Muscle of back (tissue), 13 donors: ENCODE measurements around the gene CIROP. TPM values are rescaled to one million over a fixed set of nuclear protein-coding genes. Genes with fewer than 3 reads are reported as not detected.
A peak's percentile ranks its signal among the peaks of the same experiment; 100 is the strongest.

Experiments used
- DNase-seq, 3 donors: peaks; one replicate each; pipeline versions ENCODE4 v3.0.0 to v3.0.0-alpha.2; 2013
- long read RNA-seq, 9 donors: transcript quantifications; one replicate each; lab custom pipeline, GENCODE V29; 2026
- polyA plus RNA-seq, 10 donors: library from polyadenylated mRNA; unstranded; fragments of 120-200 nt; gene quantifications; one replicate each; pipeline ENCODE4 v1.2.1, GENCODE V29; 2013; ENCODE audit not compliant: insufficient read length in 10 of 10

CIROP gene, protein sequence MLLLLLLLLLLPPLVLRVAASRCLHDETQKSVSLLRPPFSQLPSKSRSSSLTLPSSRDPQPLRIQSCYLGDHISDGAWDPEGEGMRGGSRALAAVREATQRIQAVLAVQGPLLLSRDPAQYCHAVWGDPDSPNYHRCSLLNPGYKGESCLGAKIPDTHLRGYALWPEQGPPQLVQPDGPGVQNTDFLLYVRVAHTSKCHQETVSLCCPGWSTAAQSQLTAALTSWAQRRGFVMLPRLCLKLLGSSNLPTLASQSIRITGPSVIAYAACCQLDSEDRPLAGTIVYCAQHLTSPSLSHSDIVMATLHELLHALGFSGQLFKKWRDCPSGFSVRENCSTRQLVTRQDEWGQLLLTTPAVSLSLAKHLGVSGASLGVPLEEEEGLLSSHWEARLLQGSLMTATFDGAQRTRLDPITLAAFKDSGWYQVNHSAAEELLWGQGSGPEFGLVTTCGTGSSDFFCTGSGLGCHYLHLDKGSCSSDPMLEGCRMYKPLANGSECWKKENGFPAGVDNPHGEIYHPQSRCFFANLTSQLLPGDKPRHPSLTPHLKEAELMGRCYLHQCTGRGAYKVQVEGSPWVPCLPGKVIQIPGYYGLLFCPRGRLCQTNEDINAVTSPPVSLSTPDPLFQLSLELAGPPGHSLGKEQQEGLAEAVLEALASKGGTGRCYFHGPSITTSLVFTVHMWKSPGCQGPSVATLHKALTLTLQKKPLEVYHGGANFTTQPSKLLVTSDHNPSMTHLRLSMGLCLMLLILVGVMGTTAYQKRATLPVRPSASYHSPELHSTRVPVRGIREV
- not detected for polyA plus RNA-seq
- long read RNA-seq, donor 1: 0 reads
- long read RNA-seq, donor 2: 0 reads
- long read RNA-seq, donor 3: 0 reads
- long read RNA-seq, donor 4: 0 reads
- long read RNA-seq, donor 5: 0 reads
- long read RNA-seq, donor 6: 0 reads
- long read RNA-seq, donor 7: 0 reads
- long read RNA-seq, donor 8: 0 reads
- long read RNA-seq, donor 9: 0 reads

- DNase-seq: no peak
Observed at GRCh38 chr14:23104591-23105347, at the start of gene CIROP. TSS of gene CIROP (minus strand) at chr14:23104989. CDS start at chr14:23104920, 69 bp downstream.

GRCh38 chr14:23153851-23154796, 49.3 kb upstream of the CIROP start:
- peak; percentile 81 to 90 (median 84) for DNase-seq

- no peak for DNase-seq
Observed at GRCh38 chr14:23151342-23151741, 46.6 kb upstream of the CIROP start.

- DNase-seq: no peak
Observed at GRCh38 chr14:23149745-23150144, 45.0 kb upstream of the CIROP start.

- no peak for DNase-seq
Observed at GRCh38 chr14:23148591-23149249, 43.9 kb upstream of the CIROP start.

GRCh38 chr14:23147676-23148075, 42.9 kb upstream of the CIROP start:
- no peak for DNase-seq

DNA sequence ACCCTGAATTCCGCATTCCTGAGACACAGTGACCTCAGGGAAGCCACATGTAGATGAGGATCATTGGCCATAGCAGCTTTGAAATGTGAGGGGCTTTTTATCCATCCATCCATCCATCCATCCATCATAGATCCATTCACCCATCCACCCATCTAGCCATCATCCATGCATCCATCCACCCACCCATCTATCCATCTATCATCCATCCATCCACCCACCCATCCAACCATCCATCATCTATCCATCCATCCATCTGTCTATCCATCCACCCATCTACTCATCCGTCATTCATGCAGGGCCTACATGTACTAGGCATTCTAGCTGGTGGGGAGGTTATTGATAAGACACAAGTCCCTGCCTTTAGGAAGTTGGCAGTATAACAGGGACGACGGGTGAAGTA, 42.2 kb upstream of the CIROP start:
- no peak for DNase-seq

GRCh38 chr14:23146351-23146910, 41.6 kb upstream of the CIROP start:
- DNase-seq: no peak

DNA sequence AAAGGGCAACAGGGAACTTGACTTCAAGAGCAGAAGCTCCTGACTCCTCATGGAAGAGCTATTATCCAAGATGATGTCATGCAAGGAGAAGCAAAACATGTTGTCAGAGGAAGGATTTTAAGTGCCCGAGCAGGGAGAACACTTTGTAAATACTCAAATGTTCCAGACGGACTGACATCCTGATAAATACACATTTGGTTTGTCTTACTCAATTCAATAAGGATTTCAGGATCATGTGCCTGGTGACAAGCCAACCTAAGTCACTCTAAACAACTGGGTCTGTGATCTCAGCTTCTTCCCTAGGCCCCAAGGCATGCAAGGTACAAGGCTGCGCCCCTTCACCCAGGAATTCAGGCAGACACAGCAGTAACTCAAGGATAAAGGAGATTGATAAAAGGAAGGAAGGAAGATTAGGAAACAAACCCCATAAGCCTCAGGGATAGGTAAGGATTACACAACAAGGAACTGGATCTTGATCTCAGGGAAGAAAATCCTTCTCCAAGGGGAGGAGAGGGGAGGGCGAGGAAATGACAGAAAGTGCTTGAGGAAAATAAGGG, 41.1 kb upstream of the CIROP start:
- DNase-seq: no peak

DNA sequence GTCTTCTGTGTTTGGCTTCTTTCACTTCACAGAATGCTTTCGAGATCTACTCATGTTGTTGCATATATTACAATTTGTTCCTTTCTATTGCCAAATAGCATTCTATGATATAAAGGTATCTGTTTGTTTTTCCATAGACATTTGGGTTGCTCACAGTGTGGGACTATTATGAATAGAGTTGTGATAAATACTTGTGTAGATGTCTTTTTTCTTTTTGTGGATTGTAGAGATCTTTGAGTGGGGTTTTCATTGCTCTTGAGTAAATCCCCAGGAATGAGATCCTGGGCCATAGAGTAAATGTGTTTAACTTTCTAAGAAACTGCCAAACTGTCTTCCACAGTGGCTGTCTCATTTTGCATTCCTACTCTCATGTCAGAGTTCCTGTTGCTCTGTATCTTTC, 39.1 kb upstream of the CIROP start:
- no peak for DNase-seq

DNA sequence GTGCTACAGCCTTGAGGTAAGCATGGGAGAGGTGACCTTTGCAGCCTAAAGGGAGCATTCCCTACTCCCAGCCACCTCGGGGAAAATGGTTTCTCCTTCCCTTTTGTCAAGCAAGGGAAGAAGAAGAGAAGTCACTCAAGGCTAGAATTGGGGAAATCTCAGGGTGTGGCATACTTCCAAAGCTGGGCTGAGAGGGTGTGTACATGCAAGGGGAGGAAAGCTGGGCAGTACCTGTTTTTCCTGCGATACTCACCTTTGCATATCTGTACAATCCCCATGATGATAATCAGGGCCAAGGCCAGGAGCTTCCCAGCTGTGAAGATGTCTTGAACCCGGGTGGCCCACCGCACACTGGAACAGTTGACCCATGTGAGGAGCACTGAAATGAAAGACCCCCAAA, 38.0 kb upstream of the CIROP start:
- no peak for DNase-seq

DNA sequence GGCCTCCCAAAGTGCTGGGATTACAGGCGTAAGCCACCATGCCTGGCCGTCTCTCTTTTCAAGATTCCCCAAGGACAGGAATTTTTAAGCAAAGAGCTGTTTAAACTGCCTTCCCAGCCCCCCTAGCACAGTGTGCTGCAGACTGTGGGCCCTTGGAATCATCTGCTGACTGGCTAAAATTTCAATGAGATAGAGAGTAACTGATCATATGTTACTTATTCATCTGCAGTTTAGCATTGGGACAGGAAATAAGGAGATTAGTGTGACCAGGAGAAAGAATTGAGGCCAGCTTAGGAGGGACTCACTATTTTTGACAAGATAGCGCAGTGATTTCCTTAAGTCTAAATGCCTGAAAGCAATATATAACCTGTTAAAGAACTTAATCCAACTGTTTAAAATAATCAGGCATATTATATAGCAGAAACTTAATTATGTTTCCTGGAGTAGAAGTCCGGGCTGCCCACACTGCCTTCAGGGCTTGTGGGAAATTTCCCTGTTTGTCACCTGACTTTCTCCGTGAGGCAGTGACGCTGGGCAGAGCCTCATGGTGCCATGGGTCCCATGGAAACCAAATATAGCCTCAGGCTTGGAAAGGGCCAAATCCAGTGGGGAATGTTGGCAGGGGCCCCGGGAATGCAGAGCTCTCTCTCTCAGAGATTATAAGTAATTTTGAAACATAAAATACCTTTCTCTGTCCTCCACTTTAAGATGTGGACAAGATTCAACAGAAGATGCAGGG, 37.1 kb upstream of the CIROP start:
- peak in 2 of 3 donors; percentile 42 to 61 for DNase-seq

DNA sequence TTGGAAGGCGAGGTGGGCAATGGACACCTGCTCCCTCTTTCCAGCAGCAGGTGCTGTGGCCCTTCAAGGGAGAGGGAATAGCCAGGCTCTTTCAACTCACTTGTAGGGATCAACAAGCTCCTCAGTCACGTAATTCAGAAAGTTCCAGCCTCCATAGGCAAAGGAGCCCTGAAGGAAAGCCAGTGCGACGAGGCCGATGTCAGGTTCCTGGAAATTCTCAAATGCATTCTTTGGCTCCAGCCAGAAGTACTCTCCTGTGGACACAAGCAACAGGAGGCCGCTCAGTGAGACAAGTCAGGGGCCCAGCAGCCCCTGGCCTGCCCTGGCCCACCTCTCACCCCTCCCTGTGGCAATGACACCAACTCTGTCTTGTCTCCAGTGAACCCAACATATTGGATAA, 35.6 kb upstream of the CIROP start:
- no peak for DNase-seq

GRCh38 chr14:23139874-23140273, 35.1 kb upstream of the CIROP start:
- no peak for DNase-seq

DNA sequence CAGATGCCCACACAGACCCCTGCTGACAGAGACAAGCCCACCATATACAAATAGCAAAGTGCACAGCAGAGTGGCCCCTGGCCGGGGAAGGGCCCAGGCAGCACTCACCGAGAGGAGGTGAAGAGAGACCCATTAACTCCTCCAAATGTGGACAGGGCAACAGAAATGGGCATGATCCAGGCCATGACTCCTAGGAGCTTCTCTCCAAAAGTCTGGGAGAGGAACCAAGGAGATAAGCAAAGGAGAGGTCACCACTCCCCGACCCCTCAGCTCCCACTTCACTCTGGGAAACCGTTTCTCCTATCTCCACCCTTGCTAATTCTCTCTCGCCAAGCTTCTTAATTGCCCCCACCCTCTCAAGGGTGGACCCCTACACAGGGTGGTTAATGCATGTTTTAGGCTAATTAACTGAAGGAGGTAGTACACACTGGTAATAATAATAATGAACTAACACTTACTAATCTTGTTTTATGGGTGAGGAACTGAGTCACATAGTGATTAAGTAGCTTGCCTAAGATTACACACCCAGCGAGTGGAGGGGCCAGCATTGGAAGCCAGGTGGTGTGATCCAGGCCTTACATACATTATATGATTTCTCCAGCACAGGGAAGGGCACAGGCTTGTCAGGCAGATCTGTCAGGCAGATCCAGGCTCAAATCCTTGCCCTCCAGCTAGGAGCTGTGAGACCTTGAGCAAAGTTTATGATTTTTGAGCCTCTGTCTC, 33.2 kb upstream of the CIROP start:
- no peak for DNase-seq

GRCh38 chr14:23137192-23137812, 32.5 kb upstream of the CIROP start:
- no peak for DNase-seq

GRCh38 chr14:23136566-23137133, 31.9 kb upstream of the CIROP start:
- DNase-seq: no peak
